ENCODE measurements around the gene ACSF2. TPM values are rescaled to one million over a fixed set of nuclear protein-coding genes. Genes with fewer than 3 reads are reported as not detected.

Gene ACSF2
- polyA plus RNA-seq, 1 donor (not counting 4 experiments of a cell fraction or from before 2014, with no cell fraction given) = 71.9 TPM

DNA sequence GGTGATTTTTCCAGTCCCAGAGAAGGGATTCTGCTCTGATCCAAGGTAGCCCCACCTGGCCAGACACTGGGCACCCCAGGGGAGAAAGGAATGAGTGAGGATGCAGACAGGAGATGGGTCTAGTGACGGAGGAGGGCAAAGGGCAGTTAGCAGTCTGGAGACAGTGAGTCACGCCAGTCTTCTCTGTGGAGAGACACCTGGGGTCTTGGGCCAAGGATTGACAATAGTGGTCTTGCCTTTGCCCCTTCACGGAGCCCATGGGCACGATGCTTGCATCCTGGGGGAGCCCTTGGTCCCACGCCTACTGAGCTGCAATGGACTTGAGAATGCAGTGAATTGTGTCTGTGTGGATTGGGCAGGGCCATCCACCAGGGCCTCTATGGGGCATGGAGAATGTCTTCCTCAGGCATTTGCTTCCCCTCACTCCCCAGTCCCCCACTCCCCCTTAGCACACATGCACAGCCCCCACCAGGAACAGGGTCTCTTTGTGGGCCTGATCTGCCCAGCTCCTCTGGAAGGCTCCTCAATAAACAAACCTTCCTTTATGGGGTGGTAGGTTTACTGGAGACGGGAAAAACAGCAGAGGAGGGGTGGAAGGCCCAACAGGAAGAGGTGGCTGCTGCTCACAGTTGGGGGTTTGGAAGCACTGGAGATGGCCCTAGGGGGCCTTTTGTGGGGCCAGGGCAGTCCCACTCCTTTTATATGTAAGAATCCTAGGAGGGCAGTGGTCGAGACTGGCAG lies 41.3 kb downstream of the ACSF2 start:
- Histone ChIP-seq H3K27ac (ENCODE audit: control insufficient read depth, insufficient read depth, low read length) (no peak overlapping the region), H3K4me2 (ENCODE audit: control insufficient read depth, extremely low read depth, insufficient read depth, low read depth, low read length) (no peak overlapping the region), H3K79me2 (ENCODE audit: control insufficient read depth, insufficient read depth, low read length) (no peaks in the 10 kb centered on the region), H3K27me3 (ENCODE audit: control insufficient read depth, extremely low read depth, insufficient read depth, low read length) (peaks cover 30% of the 10 kb centered on the region), H3K9me3 (ENCODE audit: control insufficient read depth, low read depth, low read length) (no peaks in the 10 kb centered on the region), H3K4me1 (ENCODE audit: control insufficient read depth, extremely low read depth, insufficient read depth, low read length) (peaks cover 10% of the 10 kb centered on the region), H3K9ac (ENCODE audit: control insufficient read depth, extremely low read depth, insufficient read depth, low read length) (no peak overlapping the region), H4K20me1 (ENCODE audit: control insufficient read depth, extremely low read depth, insufficient read depth, low read length) (no peaks in the 10 kb centered on the region), H3K36me3 (ENCODE audit: control insufficient read depth in 2 of 2, extremely low read depth in 1 of 2, insufficient read depth in 2 of 2, low read length in 2 of 2) (peaks cover 2 to 27% of the 10 kb centered on the region in 2 experiments), H2AFZ (ENCODE audit: control insufficient read depth, low read length) (no peak overlapping the region), H3K4me3 (ENCODE audit: control insufficient read depth in 2 of 3, extremely low read depth in 1 of 3, insufficient read depth in 2 of 3, low read depth in 1 of 3, low read length in 3 of 3) (no peak overlapping the region), H3K9me1 (ENCODE audit: control insufficient read depth, extremely low read depth, insufficient read depth, low read length) (no peaks in the 10 kb centered on the region)
- no peak for TF ChIP-seq EZH2 (IDR thresholded peaks at IDR 0.05; ENCODE audit: low read length)
- DNase-seq (ENCODE audit: low read depth, low spot score) = no peak
- dilution Hi-C loops (cut with MboI; ENCODE audit: extremely low pct_ligation_motif_present, low sequenced_read_pairs) = no loop called here
- no peak for FAIRE-seq

DNA sequence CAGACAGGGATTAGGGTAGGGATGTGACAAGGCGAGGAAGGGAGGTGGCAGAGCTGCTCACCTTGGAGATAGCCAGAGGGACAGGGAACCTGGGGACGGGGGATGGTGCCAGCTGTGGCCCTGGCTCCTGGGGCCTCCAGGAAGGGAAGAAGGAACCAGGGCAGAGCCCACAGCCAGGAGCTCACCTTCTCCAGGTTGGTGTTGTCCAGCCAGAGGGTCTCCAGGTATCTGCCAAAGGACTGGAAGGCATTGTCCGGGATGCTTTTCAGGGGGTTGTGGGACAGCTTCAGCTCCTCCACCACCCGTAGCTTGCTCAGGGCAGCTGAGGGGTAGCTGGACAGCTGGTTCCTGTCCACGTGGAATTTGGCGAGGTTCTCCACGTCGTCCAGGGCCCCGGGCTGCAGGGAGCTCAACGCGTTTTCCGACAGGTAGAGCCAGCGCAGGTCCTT lies 41.9 kb downstream of the ACSF2 start:
- no peak overlapping the region for H3K27ac ChIP-seq (ENCODE audit: control insufficient read depth, insufficient read depth, low read length)
- peaks cover 30% of the 10 kb centered on the region for H3K27me3 ChIP-seq (ENCODE audit: control insufficient read depth, extremely low read depth, insufficient read depth, low read length)
- DNase-seq (ENCODE audit: low read depth, low spot score) (no peak), FAIRE-seq (no peak)
- no peak for TF ChIP-seq EZH2 (IDR thresholded peaks at IDR 0.05; ENCODE audit: low read length)
- TF ChIP-seq, protein P1, sequence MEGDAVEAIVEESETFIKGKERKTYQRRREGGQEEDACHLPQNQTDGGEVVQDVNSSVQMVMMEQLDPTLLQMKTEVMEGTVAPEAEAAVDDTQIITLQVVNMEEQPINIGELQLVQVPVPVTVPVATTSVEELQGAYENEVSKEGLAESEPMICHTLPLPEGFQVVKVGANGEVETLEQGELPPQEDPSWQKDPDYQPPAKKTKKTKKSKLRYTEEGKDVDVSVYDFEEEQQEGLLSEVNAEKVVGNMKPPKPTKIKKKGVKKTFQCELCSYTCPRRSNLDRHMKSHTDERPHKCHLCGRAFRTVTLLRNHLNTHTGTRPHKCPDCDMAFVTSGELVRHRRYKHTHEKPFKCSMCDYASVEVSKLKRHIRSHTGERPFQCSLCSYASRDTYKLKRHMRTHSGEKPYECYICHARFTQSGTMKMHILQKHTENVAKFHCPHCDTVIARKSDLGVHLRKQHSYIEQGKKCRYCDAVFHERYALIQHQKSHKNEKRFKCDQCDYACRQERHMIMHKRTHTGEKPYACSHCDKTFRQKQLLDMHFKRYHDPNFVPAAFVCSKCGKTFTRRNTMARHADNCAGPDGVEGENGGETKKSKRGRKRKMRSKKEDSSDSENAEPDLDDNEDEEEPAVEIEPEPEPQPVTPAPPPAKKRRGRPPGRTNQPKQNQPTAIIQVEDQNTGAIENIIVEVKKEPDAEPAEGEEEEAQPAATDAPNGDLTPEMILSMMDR (optimal IDR thresholded peaks at IDR 0.05 in 1 of 3, IDR thresholded peaks at IDR 0.05 in 1 of 3, conservative IDR thresholded peaks at IDR 0.05 in 1 of 3; ENCODE audit: extremely low read depth in 1 of 3, insufficient read depth in 2 of 3, low read length in 3 of 3) = no peak
- no peaks in the 10 kb centered on the region for H4K20me1 ChIP-seq (ENCODE audit: control insufficient read depth, extremely low read depth, insufficient read depth, low read length)
- no peak overlapping the region for H3K4me2 ChIP-seq (ENCODE audit: control insufficient read depth, extremely low read depth, insufficient read depth, low read depth, low read length)
- no peaks in the 10 kb centered on the region for H3K79me2 ChIP-seq (ENCODE audit: control insufficient read depth, insufficient read depth, low read length)
- no peak overlapping the region for H3K4me3 ChIP-seq (ENCODE audit: control insufficient read depth in 2 of 3, extremely low read depth in 1 of 3, insufficient read depth in 2 of 3, low read depth in 1 of 3, low read length in 3 of 3)
- no peak overlapping the region for H3K9ac ChIP-seq (ENCODE audit: control insufficient read depth, extremely low read depth, insufficient read depth, low read length)
- H2AFZ ChIP-seq (ENCODE audit: control insufficient read depth, low read length) = no peak overlapping the region
- dilution Hi-C loops (cut with MboI; ENCODE audit: extremely low pct_ligation_motif_present, low sequenced_read_pairs) = no loop called here
- no peaks in the 10 kb centered on the region for H3K9me1 ChIP-seq (ENCODE audit: control insufficient read depth, extremely low read depth, insufficient read depth, low read length)
- H3K9me3 ChIP-seq (ENCODE audit: control insufficient read depth, low read depth, low read length) = no peaks in the 10 kb centered on the region
- H3K36me3 ChIP-seq (ENCODE audit: control insufficient read depth in 2 of 2, extremely low read depth in 1 of 2, insufficient read depth in 2 of 2, low read length in 2 of 2) = peaks cover 2 to 22% of the 10 kb centered on the region in 2 experiments
- peaks cover 10% of the 10 kb centered on the region for H3K4me1 ChIP-seq (ENCODE audit: control insufficient read depth, extremely low read depth, insufficient read depth, low read length)
